Hepatocyte (in vitro differentiated cells): Measurements from ENCODE around the gene POLR2E. TPM values are rescaled to one million over a fixed set of nuclear protein-coding genes. Genes with fewer than 3 reads are reported as not detected.

Source experiments
- DNase-seq: peaks from one replicate; pipeline ENCODE4 v3.0.0-alpha.2; 2016; ENCODE audit warnings: low spot score
- H2AFZ ChIP-seq: fragments of 200-600 bp; sonication (generic); 2 replicates; pipeline ENCODE4 v1.6.0; 2016; ENCODE audit warnings: antibody characterized with exemption, mild to moderate bottlenecking
- H3K27ac ChIP-seq: fragments of 200-600 bp; sonication (generic); 2 replicates; pipeline ENCODE4 v1.5.1; 2016; ENCODE audit warnings: mild to moderate bottlenecking
- H3K27me3 ChIP-seq: fragments of 200-600 bp; sonication (generic); 2 replicates; pipeline ENCODE4 v1.6.1; 2016
- H3K36me3 ChIP-seq: fragments of 200-600 bp; sonication (generic); replicated peaks from 2 replicates; pipeline ENCODE4 v1.5.1; 2016; ENCODE audit warnings: low read depth; ENCODE audit not compliant: insufficient read depth
- H3K4me1 ChIP-seq: fragments of 200-600 bp; sonication (generic); 2 replicates; pipeline ENCODE4 v1.5.1; 2016; ENCODE audit warnings: mild to moderate bottlenecking, moderate library complexity; ENCODE audit not compliant: insufficient read depth
- H3K4me2 ChIP-seq: fragments of 200-600 bp; sonication (generic); 2 replicates; pipeline ENCODE4 v1.6.0; 2016
- H3K4me3 ChIP-seq: fragments of 200-600 bp; sonication (generic); 2 replicates; pipeline ENCODE4 v1.5.1; 2016; ENCODE audit warnings: mild to moderate bottlenecking
- H3K79me2 ChIP-seq: fragments of 200-600 bp; sonication (generic); 2 replicates; pipeline ENCODE4 v1.6.0; 2017; ENCODE audit warnings: mild to moderate bottlenecking
- H3K9me2 ChIP-seq: fragments of 200-600 bp; sonication (generic); replicated peaks from 2 replicates; pipeline ENCODE4 v1.6.0; 2017; ENCODE audit warnings: mild to moderate bottlenecking; ENCODE audit not compliant: insufficient read depth
- H3K9me3 ChIP-seq: fragments of 200-600 bp; sonication (generic); 2 replicates; pipeline ENCODE4 v1.5.1; 2016; ENCODE audit warnings: low read depth, mild to moderate bottlenecking
- H4K20me1 ChIP-seq: fragments of 200-600 bp; sonication (generic); 2 replicates; pipeline ENCODE4 v1.6.0; 2016; ENCODE audit warnings: mild to moderate bottlenecking; ENCODE audit not compliant: insufficient read depth, poor library complexity, severe bottlenecking
- CTCF ChIP-seq: fragments of 200-600 bp; sonication (generic); IDR thresholded peaks from 2 replicates; pipeline ENCODE4 v1.5.1; 2016; ENCODE audit warnings: antibody characterized with exemption, mild to moderate bottlenecking; ENCODE audit not compliant: poor library complexity
- EZH2 ChIP-seq: fragments of 200-600 bp; sonication (generic); IDR thresholded peaks from 2 replicates; pipeline ENCODE4 v1.6.1; 2016; ENCODE audit warnings: antibody characterized with exemption, mild to moderate bottlenecking, borderline replicate concordance
- EZH2phosphoT487 ChIP-seq: fragments of 200-600 bp; sonication (generic); IDR thresholded peaks from one replicate; pipeline ENCODE4 v1.6.1; 2018; ENCODE audit warnings: antibody characterized with exemption, mild to moderate bottlenecking, low read depth, moderate library complexity; ENCODE audit not compliant: unreplicated experiment, severe bottlenecking
- WGBS: methylation state at CpG from one replicate; pipeline ENCODE4 v1.1.6; 2016; ENCODE audit warnings: low lambda C conversion rate; ENCODE audit errors: missing lambda C conversion rate; 5-methylcytosine and 5-hydroxymethylcytosine counted together
- polyA plus RNA-seq: library from polyadenylated mRNA; unstranded; fragments of >200 nt; fragmentation: Nextera tagmentation; extraction: Ambion mirVana; gene quantifications from 2 replicates; pipeline ENCODE4 v1.2.1, GENCODE V29; 2016
- total RNA-seq: library from RNA; depleted of rRNA; stranded (reverse); fragments of >200 nt; gene quantifications from 2 replicates; pipeline ENCODE4 v1.2.3, GENCODE V29; 2014

Gene POLR2E
- total and polyA plus RNA-seq, 2 experiments from 2014 or later, result 126 to 328 TPM

GRCh38 chr19:1065606-1066109 is 29.5 kb downstream of the POLR2E start:
- H3K27ac ChIP-seq, result peak overlapping the region; percentile 86
- H3K4me3 ChIP-seq, result no peak overlapping the region
- no peaks in the 10 kb centered on the region for H3K9me3 ChIP-seq
- H3K9me2 ChIP-seq, result no peaks in the 10 kb centered on the region
- no peak overlapping the region for H2AFZ ChIP-seq
- H4K20me1 ChIP-seq, result no peaks in the 10 kb centered on the region
- H3K27me3 ChIP-seq, result peaks cover 35% of the 10 kb centered on the region
- peak; percentile 75 for DNase-seq
- 44% methylated on average over 17 of the region's 17 CpGs for WGBS
- no peaks in the 10 kb centered on the region for H3K79me2 ChIP-seq
- H3K4me1 ChIP-seq, result peaks cover 28% of the 10 kb centered on the region
- peak overlapping the region; percentile 93 for H3K4me2 ChIP-seq
- no peak for TF ChIP-seq EZH2phosphoT487
- TF ChIP-seq CTCF, result no peak
- no peak for TF ChIP-seq EZH2
- H3K36me3 ChIP-seq, result no peaks in the 10 kb centered on the region

GRCh38 chr19:1064661-1065605 is 30.2 kb downstream of the POLR2E start:
- peak overlapping the region; percentile 81 for H3K27ac ChIP-seq
- H3K4me1 ChIP-seq, result peaks cover 28% of the 10 kb centered on the region
- no peak for TF ChIP-seq EZH2
- peak; percentile 62 for TF ChIP-seq CTCF
- H3K27me3 ChIP-seq, result peaks cover 28% of the 10 kb centered on the region
- no peaks in the 10 kb centered on the region for H3K9me2 ChIP-seq
- H2AFZ ChIP-seq, result no peak overlapping the region
- peak overlapping the region; percentile 66 for H3K4me2 ChIP-seq
- no peaks in the 10 kb centered on the region for H4K20me1 ChIP-seq
- no peak overlapping the region for H3K4me3 ChIP-seq
- WGBS, result 19% methylated on average over 48 of the region's 60 CpGs
- H3K36me3 ChIP-seq, result no peaks in the 10 kb centered on the region
- no peaks in the 10 kb centered on the region for H3K9me3 ChIP-seq
- peak; percentile 84 for DNase-seq
- no peaks in the 10 kb centered on the region for H3K79me2 ChIP-seq

GRCh38 chr19:1063909-1064660 is 31.1 kb downstream of the POLR2E start:
- Histone ChIP-seq H3K4me2 (no peak overlapping the region), H4K20me1 (no peaks in the 10 kb centered on the region), H2AFZ (no peak overlapping the region), H3K79me2 (no peaks in the 10 kb centered on the region), H3K36me3 (no peaks in the 10 kb centered on the region), H3K27me3 (peaks cover 19% of the 10 kb centered on the region), H3K4me1 (peaks cover 28% of the 10 kb centered on the region), H3K4me3 (no peak overlapping the region), H3K9me3 (no peaks in the 10 kb centered on the region), H3K27ac (no peak overlapping the region), H3K9me2 (no peaks in the 10 kb centered on the region)
- WGBS, result 96% methylated on average over 28 of the region's 37 CpGs
- no peak for TF ChIP-seq EZH2phosphoT487
- no peak for TF ChIP-seq EZH2
- TF ChIP-seq CTCF, result no peak
- DNase-seq, result no peak
